Endothelial cell of umbilical vein (primary cell): Measurements from ENCODE around the gene CREB3L2. TPM values are rescaled to one million over a fixed set of nuclear protein-coding genes. Genes with fewer than 3 reads are reported as not detected.

Experiments used
- BruUV-seq: library from RNA; stranded (reverse); fragments of 400-500 nt; replicated peaks from 2 replicates; lab custom pipeline; 2021; lab: Mats Ljungman, UMichigan
- CTCF ChIA-PET: fragments of 300-600, 350-600 bp; sonication (Branson Sonifier 250); formaldehyde crosslinking; loops from one replicate; lab custom pipeline; 2021; ENCODE audit warnings: antibody characterized with exemption, inconsistent platforms; lab: Charles Lee
- POLR2A ChIA-PET: fragments of 300-600, 350-600 bp; sonication (Branson Sonifier 250); formaldehyde crosslinking; loops from one replicate; lab custom pipeline; 2021; ENCODE audit warnings: antibody characterized with exemption, inconsistent platforms; lab: Charles Lee
- DNase-seq: peaks from one replicate; pipeline ENCODE4 v3.0.0-alpha.2; 2011; ENCODE audit warnings: low read depth, low spot score
- FAIRE-seq: peaks from 2 replicates; lab custom pipeline; 2011; peaks lifted over from hg19 to GRCh38; lab: Jason Lieb, UNC
- H2AFZ ChIP-seq: 2 replicates; pipeline ENCODE4 v1.6.0; 2012; ENCODE audit warnings: low read depth, low read length, control low read depth, inconsistent platforms
- H3K27ac ChIP-seq: 2 replicates; pipeline ENCODE4 v1.5.1; 2011; ENCODE audit warnings: low read depth, mild to moderate bottlenecking, control low read depth, low read length, moderate library complexity; ENCODE audit not compliant: insufficient read depth
- H3K27me3 ChIP-seq, 2 experiments: 2 replicates each; pipeline versions ENCODE4 v1.6.0 to v1.6.1; 2011; ENCODE audit warnings: low read length in 2 of 2, mixed read lengths in 1 of 2; ENCODE audit not compliant: control insufficient read depth in 2 of 2, insufficient read depth in 2 of 2
- H3K36me3 ChIP-seq, 2 experiments: 2 replicates in 1 of 2; 3 replicates in 1 of 2; pipeline ENCODE4 v1.5.1; 2011; ENCODE audit warnings: low read length in 2 of 2, mild to moderate bottlenecking in 1 of 2, moderate library complexity in 1 of 2; ENCODE audit not compliant: control insufficient read depth in 2 of 2, insufficient read depth in 2 of 2; ENCODE audit errors: extremely low read depth in 1 of 2
- H3K4me1 ChIP-seq: 3 replicates; pipeline ENCODE4 v1.5.1; 2011; ENCODE audit warnings: mild to moderate bottlenecking, low read length; ENCODE audit not compliant: control insufficient read depth, insufficient read depth; ENCODE audit errors: extremely low read depth
- H3K4me2 ChIP-seq: 2 replicates; pipeline ENCODE4 v1.6.1; 2011; ENCODE audit warnings: low read length, control low read depth, mixed read lengths; ENCODE audit not compliant: insufficient read depth
- H3K4me3 ChIP-seq, 3 experiments: fragments of 200-600 bp in 1 of 3; sonication (generic), shearing (Covaris generic) in 1 of 3; replicated peaks in 1 of 3; 2 replicates each; pipeline ENCODE4 v1.5.1; 2011 to 2016; ENCODE audit warnings: control low read depth in 3 of 3, low read length in 3 of 3, mild to moderate bottlenecking in 2 of 3, inconsistent platforms in 1 of 3, low read depth in 1 of 3, moderate library complexity in 1 of 3; ENCODE audit not compliant: insufficient read depth in 1 of 3
- H3K79me2 ChIP-seq: 2 replicates; pipeline ENCODE4 v1.6.0; 2012; ENCODE audit warnings: low read length, inconsistent platforms; ENCODE audit not compliant: control insufficient read depth, insufficient read depth
- H3K9ac ChIP-seq: replicated peaks from 2 replicates; pipeline ENCODE3; 2011; ENCODE audit warnings: low read length, control low read depth; ENCODE audit not compliant: insufficient read depth; ENCODE audit errors: extremely low read depth
- H3K9me1 ChIP-seq: replicated peaks from 3 replicates; pipeline ENCODE4 v1.6.0; 2011; ENCODE audit warnings: mild to moderate bottlenecking, low read length; ENCODE audit not compliant: control insufficient read depth, insufficient read depth; ENCODE audit errors: extremely low read depth
- H3K9me3 ChIP-seq: replicated peaks from 2 replicates; pipeline ENCODE4 v1.5.1; 2012; ENCODE audit warnings: low read length, inconsistent platforms; ENCODE audit not compliant: control insufficient read depth, insufficient read depth
- H4K20me1 ChIP-seq: replicated peaks from 2 replicates; pipeline ENCODE3; 2011; ENCODE audit warnings: mild to moderate bottlenecking, low read length; ENCODE audit not compliant: control insufficient read depth, insufficient read depth; ENCODE audit errors: extremely low read depth
- EZH2 ChIP-seq: IDR thresholded peaks from 2 replicates; pipeline ENCODE4 v1.6.1; 2012; ENCODE audit warnings: borderline replicate concordance, low read depth, mild to moderate bottlenecking, moderate library complexity, low read length, inconsistent platforms; ENCODE audit not compliant: severe bottlenecking
- FOS ChIP-seq: IDR thresholded peaks from 2 replicates; pipeline ENCODE4 v1.6.1; 2011; ENCODE audit warnings: mild to moderate bottlenecking, low read length, moderate library complexity, borderline replicate concordance; ENCODE audit not compliant: insufficient read depth
- GATA2 ChIP-seq: IDR thresholded peaks from 2 replicates; pipeline ENCODE4 v1.7.0; 2011; ENCODE audit warnings: low read depth, mild to moderate bottlenecking, moderate library complexity, mixed read lengths, low read length; ENCODE audit not compliant: insufficient read length, insufficient read depth
- JUN ChIP-seq: IDR thresholded peaks from 2 replicates; pipeline ENCODE4 v1.6.1; 2011; ENCODE audit warnings: borderline replicate concordance, low read depth; ENCODE audit not compliant: insufficient read length, insufficient read depth
- POLR2A ChIP-seq: IDR thresholded peaks from 2 replicates; pipeline ENCODE4 v1.6.1; 2012; ENCODE audit warnings: low read depth, mild to moderate bottlenecking, control low read depth, low read length
- POLR2AphosphoS5 ChIP-seq: IDR thresholded peaks from 2 replicates; pipeline ENCODE4 v1.6.1; 2012; ENCODE audit warnings: low read depth, mild to moderate bottlenecking, control low read depth, low read length, moderate library complexity; ENCODE audit not compliant: insufficient read depth
- dilution Hi-C: fragments of 300-500 bp; cut with MboI; formaldehyde crosslinking; loops from one replicate; pipeline ENCODE4 v1.15.0; 2019; ENCODE audit warnings: low sequenced_read_pairs; ENCODE audit not compliant: extremely low pct_ligation_motif_present
- intact Hi-C: fragments of 100-400 bp; cut with micrococcal nuclease; formaldehyde crosslinking; loops from one replicate; pipeline ENCODE4 v1.10.0; 2022
- polyA plus RNA-seq, 4 experiments: library from polyadenylated mRNA; depleted of rRNA in 3 of 4; stranded (reverse) in 3 of 4; unstranded in 1 of 4; fragments of >200 nt; gene quantifications; 2 replicates each; pipeline versions ENCODE4 v1.2.1 to v1.2.3, GENCODE V29; 2011 to 2012; ENCODE audit warnings: missing spikeins in 1 of 4
- total RNA-seq: library from RNA; stranded (reverse); gene quantifications from 2 replicates; pipeline ENCODE4 v1.2.3, GENCODE V29; 2021
- TF ChIP-seq, protein P1 (sequence below): IDR thresholded peaks from 2 replicates; pipeline ENCODE4 v1.6.1; 2011; ENCODE audit not compliant: insufficient read depth, insufficient read length

Gene CREB3L2
- total and polyA plus RNA-seq, 2 donors (not counting 3 experiments of a cell fraction or from before 2014, with no cell fraction given) = 32.1 to 93.4 TPM

- FAIRE-seq (no peak), DNase-seq (peak; percentile 23)
- Histone ChIP-seq H3K9me1 (no peaks in the 10 kb centered on the region), H3K4me2 (no peak overlapping the region), H3K4me1 (peaks cover 3% of the 10 kb centered on the region), H3K27me3 (no peaks in the 10 kb centered on the region), H3K9me3 (no peaks in the 10 kb centered on the region), H3K9ac (no peak overlapping the region), H4K20me1 (no peaks in the 10 kb centered on the region), H3K79me2 (peaks cover 80% of the 10 kb centered on the region), H3K36me3 (peaks cover 4 to 6% of the 10 kb centered on the region in 2 experiments), H3K27ac (no peak overlapping the region), H3K4me3 (no peak overlapping the region), H2AFZ (no peak overlapping the region)
- no TSS peak for BruUV-seq
- CTCF ChIA-PET = interaction anchor here (0.6 to 2.1 kb wide), 3 partner anchors 8 to 35 kb away, joined by 3 to 5 read pairs (median 3); no protein-coding TSS in a partner anchor
- POLR2A ChIA-PET = no interaction called here
- TF ChIP-seq POLR2AphosphoS5 (no peak), POLR2A (no peak), FOS (no peak), EZH2 (no peak), JUN (no peak)
- dilution Hi-C loops = no loop called here
- intact Hi-C loops = no loop called here
Observed at GRCh38 chr7:137954614-137955013, 47.3 kb downstream of the CREB3L2 start.

- intact Hi-C loops = no loop called here
- H4K20me1 ChIP-seq = no peaks in the 10 kb centered on the region
- H3K9ac ChIP-seq = no peak overlapping the region
- no peaks in the 10 kb centered on the region for H3K9me1 ChIP-seq
- FAIRE-seq (no peak), DNase-seq (peak; percentile 76)
- BruUV-seq = no TSS peak
- TF ChIP-seq, protein P1, sequence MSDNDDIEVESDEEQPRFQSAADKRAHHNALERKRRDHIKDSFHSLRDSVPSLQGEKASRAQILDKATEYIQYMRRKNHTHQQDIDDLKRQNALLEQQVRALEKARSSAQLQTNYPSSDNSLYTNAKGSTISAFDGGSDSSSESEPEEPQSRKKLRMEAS = no peak
- TF ChIP-seq GATA2 = no peak
- no peak for TF ChIP-seq JUN
- H3K27me3 ChIP-seq = no peaks in the 10 kb centered on the region
- no peak overlapping the region for H2AFZ ChIP-seq
- dilution Hi-C loops = no loop called here
- H3K4me1 ChIP-seq = peaks cover 3% of the 10 kb centered on the region
- H3K36me3 ChIP-seq = peaks cover 4 to 6% of the 10 kb centered on the region in 2 experiments
- POLR2A ChIA-PET = interaction anchor here (0.6 kb wide), 1 partner anchor 69 kb away, joined by 3 read pairs; no protein-coding TSS in a partner anchor
- peaks cover 76% of the 10 kb centered on the region for H3K79me2 ChIP-seq
- CTCF ChIA-PET = interaction anchor here (0.6 to 2.1 kb wide), 7 partner anchors 9 to 50 kb away, joined by 3 to 5 read pairs (median 3); partner anchors contain the start of gene CREB3L2
- no peaks in the 10 kb centered on the region for H3K9me3 ChIP-seq
- no peak overlapping the region for H3K4me3 ChIP-seq
- H3K4me2 ChIP-seq = no peak overlapping the region
- peak overlapping the region; percentile 16 for H3K27ac ChIP-seq
Observed at GRCh38 chr7:137953665-137954470, 48.0 kb downstream of the CREB3L2 start.
